NCI-H2029 treated with DMSO at 0.1 percent for 48 hours (cell line): Measurements from ENCODE around the gene FSTL4.

Source experiments
- DNase-seq: peaks from one replicate; lab custom pipeline; 2025; lab: John Stamatoyannopoulos, UW

FSTL4 gene

GRCh38 chr5:133428072-133428660, 184.2 kb downstream of the FSTL4 start:
- DNase-seq = no peak

- DNase-seq = no peak
Measured at GRCh38 chr5:133427121-133427777, 185.1 kb downstream of the FSTL4 start.

- DNase-seq = no peak
Measured at GRCh38 chr5:133426264-133426663, 186.1 kb downstream of the FSTL4 start.

GRCh38 chr5:133425764-133426163, 186.6 kb downstream of the FSTL4 start:
- DNase-seq = no peak

GRCh38 chr5:133425222-133425621, 187.1 kb downstream of the FSTL4 start:
- no peak for DNase-seq

- no peak for DNase-seq
Measured at GRCh38 chr5:133423618-133424282, 188.6 kb downstream of the FSTL4 start.

- DNase-seq = no peak
Measured at GRCh38 chr5:133423011-133423617, 189.2 kb downstream of the FSTL4 start.

GRCh38 chr5:133421806-133422205, 190.5 kb downstream of the FSTL4 start:
- no peak for DNase-seq

- no peak for DNase-seq
Measured at GRCh38 chr5:133421394-133421793, 190.9 kb downstream of the FSTL4 start.

GRCh38 chr5:133420440-133421301, 191.7 kb downstream of the FSTL4 start:
- DNase-seq = no peak

GRCh38 chr5:133415906-133416305, 196.4 kb downstream of the FSTL4 start:
- DNase-seq = no peak

GRCh38 chr5:133415506-133415905, 196.8 kb downstream of the FSTL4 start:
- no peak for DNase-seq

- no peak for DNase-seq
Measured at GRCh38 chr5:133412661-133413060, 199.7 kb downstream of the FSTL4 start.

GRCh38 chr5:133410335-133410828, 202.0 kb downstream of the FSTL4 start:
- no peak for DNase-seq

GRCh38 chr5:133409210-133409674, 203.1 kb downstream of the FSTL4 start:
- DNase-seq = no peak

- no peak for DNase-seq
Measured at GRCh38 chr5:133408322-133408721, 204.0 kb downstream of the FSTL4 start.

- DNase-seq = no peak
Measured at GRCh38 chr5:133406977-133407632, 205.2 kb downstream of the FSTL4 start.

GRCh38 chr5:133406208-133406976, 205.9 kb downstream of the FSTL4 start:
- DNase-seq = no peak

- DNase-seq = no peak
Measured at GRCh38 chr5:133405275-133406034, 206.9 kb downstream of the FSTL4 start.

GRCh38 chr5:133404724-133405123, 207.6 kb downstream of the FSTL4 start:
- DNase-seq = no peak
